Hypothalamus (tissue), 51 donors: ENCODE measurements around the gene DAD1.
"Not testable (repeated sequence)": the region's sequence is repeated elsewhere in the genome, so short reads cannot be mapped to it uniquely, and the experiment has no call there.

ENCODE experiments used
- DNase-seq, 51 donors: peaks; one replicate each; lab custom pipeline; 2025; lab: John Stamatoyannopoulos, UW

The DAD1 gene

GRCh38 chr14:22599349-22599748 lies 10.3 kb upstream of the DAD1 start:
- no peak for DNase-seq

- DNase-seq, result peak in 13 of 51 donors; percentile 1 to 58 (median 14)
Observed at GRCh38 chr14:22598896-22599244, 9.8 kb upstream of the DAD1 start.

GRCh38 chr14:22598099-22598895 lies 9.3 kb upstream of the DAD1 start, which contains the start of gene ABHD4:
TSS of gene ABHD4 (plus strand) at chr14:22598300. CDS start at chr14:22598307, 7 bp downstream.
- peak in 50 of 51 donors; percentile 22 to 91 (median 73) for DNase-seq

- DNase-seq, result no peak
Observed at GRCh38 chr14:22597771-22598098, 8.7 kb upstream of the DAD1 start.

- DNase-seq, result no peak
Observed at GRCh38 chr14:22597265-22597664, 8.2 kb upstream of the DAD1 start.

GRCh38 chr14:22596354-22596879 lies 7.4 kb upstream of the DAD1 start:
- DNase-seq, result no peak

GRCh38 chr14:22594156-22594716 lies 5.2 kb upstream of the DAD1 start:
- no peak for DNase-seq

GRCh38 chr14:22593601-22594000 lies 4.6 kb upstream of the DAD1 start:
- no peak for DNase-seq

GRCh38 chr14:22593189-22593588 lies 4.2 kb upstream of the DAD1 start:
- DNase-seq, result no peak

GRCh38 chr14:22588526-22589095 lies 413 bp downstream of the DAD1 start:
- DNase-seq, result no peak

GRCh38 chr14:22587677-22588422 lies 1.2 kb downstream of the DAD1 start:
- DNase-seq, result not testable (repeated sequence)

GRCh38 chr14:22587247-22587646 lies 1.8 kb downstream of the DAD1 start:
- DNase-seq, result no peak

GRCh38 chr14:22583994-22584393 lies 5.0 kb downstream of the DAD1 start:
- DNase-seq, result no peak

- no peak for DNase-seq
Observed at GRCh38 chr14:22580625-22581024, 8.4 kb downstream of the DAD1 start.

- DNase-seq, result no peak
Observed at GRCh38 chr14:22579881-22580280, 9.1 kb downstream of the DAD1 start.

GRCh38 chr14:22579236-22579635 lies 9.8 kb downstream of the DAD1 start:
- DNase-seq, result no peak

GRCh38 chr14:22577334-22577908 lies 11.6 kb downstream of the DAD1 start:
- DNase-seq, result no peak

- DNase-seq, result no peak
Observed at GRCh38 chr14:22573804-22574203, 15.2 kb downstream of the DAD1 start.

GRCh38 chr14:22572562-22573058 lies 16.4 kb downstream of the DAD1 start:
- DNase-seq, result no peak

- peak in 39 of 51 donors; percentile 3 to 84 (median 39) for DNase-seq
Observed at GRCh38 chr14:22570132-22570949, 18.7 kb downstream of the DAD1 start.
